ENCODE measurements around the gene TMEM250.

Gene TMEM250

GRCh38 chr9:136131629-136132511, 13.2 kb upstream of the TMEM250 start:
- no peak for DNase-seq

DNA sequence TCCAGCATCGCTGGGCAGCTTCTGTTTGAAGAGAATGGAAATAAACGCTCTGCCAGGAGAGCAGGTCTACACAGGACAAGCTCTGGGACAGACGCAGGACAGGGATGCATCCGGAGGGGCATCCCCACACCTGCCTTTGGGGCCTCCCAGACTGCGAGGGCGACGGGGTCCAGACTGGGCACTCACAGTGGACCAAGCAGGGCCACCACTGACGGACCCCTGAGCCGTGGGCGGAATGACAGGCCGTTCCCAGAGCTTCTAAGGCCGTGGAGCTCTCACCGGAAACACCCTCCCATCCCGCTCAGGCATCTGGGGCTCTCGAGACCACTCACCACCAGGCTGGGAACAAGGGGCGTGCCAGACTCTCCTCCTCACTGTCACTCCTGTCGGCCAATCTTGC, 10.5 kb upstream of the TMEM250 start:
- no peak for DNase-seq

DNA sequence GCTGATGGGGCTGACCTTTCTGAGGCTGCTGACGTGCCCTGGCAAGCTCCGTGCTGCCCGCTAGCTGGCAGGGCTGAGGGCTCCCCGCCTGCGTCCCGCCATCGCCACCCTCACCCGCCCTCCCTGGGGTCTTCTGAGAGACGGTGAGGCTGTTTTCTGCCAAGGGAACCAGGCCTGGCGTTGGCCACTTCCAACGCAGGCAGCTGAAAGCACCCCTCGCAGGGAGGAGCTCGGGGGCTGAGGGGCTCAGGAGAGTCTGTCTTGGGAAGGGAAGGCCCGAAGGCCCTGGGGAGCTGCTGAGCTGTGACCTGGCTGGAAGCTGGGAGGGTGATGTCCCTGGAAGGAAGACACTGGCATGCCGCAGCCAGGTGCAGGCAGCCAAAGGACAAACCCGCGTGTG, 9.8 kb upstream of the TMEM250 start:
- no peak for DNase-seq

GRCh38 chr9:136127313-136127712, 8.6 kb upstream of the TMEM250 start:
- DNase-seq, result no peak

DNA sequence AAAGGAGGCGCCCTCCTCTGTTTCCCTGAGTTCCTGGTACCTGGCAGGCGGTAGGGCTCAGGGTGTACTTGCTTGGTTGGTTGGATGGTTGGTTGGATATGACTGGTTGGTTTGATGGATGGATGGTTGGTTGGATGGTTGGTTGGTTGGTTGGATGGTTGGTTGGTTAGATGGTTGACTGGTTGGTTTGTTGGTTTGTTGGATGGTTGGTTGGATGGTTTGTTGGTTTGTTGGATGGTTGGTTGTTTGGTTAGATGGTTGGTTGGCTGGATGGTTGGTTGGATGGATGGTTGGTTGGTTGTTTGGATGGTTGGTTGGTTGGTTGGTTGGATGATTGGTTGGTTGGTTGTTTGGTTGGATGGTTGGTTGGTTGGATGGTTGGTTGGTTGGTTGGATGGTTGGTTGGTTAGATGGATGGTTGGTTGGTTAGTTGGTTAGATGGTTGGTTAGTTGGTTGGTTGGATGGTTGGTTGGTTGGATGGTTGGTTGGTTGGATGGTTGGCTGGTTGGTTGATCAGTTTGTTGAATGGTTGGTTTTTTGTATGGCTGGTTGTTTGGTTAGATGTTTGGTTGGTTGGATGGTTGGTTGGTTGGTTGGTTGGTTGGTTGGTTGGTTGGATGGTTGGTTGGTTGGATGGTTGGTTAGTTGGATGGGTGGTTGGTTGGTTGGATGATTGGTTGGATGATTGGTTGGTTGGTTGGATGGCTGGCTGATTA, 6.5 kb upstream of the TMEM250 start:
- no peak for DNase-seq

GRCh38 chr9:136122425-136123383, 4.0 kb upstream of the TMEM250 start:
- no peak for DNase-seq

DNA sequence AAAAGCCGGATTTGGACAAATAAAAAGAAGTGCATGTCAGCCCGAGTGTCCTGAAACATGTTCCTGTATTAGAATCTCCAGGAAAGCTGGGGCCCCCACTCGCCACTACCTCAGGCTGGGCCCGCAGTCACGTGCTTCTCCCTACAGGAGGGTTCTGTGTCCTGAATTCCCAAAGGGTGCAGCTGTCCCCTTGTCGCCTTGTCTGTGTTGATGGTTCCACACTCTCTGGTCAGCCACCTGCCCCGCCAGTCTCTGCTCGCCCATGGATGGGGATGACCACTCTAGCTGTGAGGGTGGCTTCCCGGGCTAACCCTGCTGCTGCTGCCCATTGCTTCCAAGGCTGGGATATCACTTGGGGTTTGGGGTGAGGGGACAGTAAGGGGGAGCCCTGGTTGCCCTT, 3.1 kb upstream of the TMEM250 start:
- DNase-seq, result no peak

DNA sequence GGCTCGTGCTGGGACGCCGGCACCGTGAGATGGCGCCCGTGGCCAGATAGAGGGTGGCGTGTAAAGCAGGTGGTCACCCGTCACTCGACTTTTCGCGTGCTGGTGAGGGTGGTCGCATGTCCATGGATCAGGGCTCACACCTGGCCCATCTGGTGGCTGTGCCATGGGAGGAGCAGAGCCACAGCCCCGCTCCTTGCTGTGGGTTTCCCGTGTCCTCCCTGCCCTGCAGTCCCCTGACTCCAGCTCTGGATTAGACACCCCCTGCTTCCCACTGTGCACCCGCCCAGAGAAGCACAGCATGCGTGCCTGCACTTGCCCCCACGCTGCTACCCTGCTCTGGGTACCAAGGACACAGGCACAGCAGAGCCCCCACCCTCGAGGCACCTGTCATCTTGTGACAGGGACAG, 1.8 kb upstream of the TMEM250 start:
- DNase-seq, result no peak

- DNase-seq, result no peak
Measured at GRCh38 chr9:136119883-136120393, 1.3 kb upstream of the TMEM250 start.

GRCh38 chr9:136119061-136119882, 597 bp upstream of the TMEM250 start:
- DNase-seq, result no peak

DNA sequence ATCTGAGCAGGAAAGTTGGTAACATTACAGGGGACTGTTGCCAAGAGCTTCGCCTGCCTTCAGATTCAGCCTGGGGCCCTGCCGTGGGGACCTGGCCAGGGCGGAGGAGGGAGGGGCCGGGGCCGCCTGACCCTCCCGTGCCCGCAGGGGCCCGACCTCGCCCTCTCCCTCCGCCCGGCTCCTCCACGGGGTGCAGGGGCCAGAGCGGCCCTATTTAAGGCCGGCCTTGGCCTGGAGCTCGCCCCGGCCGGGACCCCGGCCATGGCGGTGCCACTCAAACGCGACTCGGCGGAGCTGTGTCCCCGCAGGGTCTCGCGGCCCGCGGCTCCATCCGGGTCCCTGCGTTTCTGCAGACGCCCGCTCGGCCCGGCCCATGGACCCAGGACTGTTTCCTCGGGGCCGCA, 757 bp downstream of the TMEM250 start:
- DNase-seq, result no peak

DNA sequence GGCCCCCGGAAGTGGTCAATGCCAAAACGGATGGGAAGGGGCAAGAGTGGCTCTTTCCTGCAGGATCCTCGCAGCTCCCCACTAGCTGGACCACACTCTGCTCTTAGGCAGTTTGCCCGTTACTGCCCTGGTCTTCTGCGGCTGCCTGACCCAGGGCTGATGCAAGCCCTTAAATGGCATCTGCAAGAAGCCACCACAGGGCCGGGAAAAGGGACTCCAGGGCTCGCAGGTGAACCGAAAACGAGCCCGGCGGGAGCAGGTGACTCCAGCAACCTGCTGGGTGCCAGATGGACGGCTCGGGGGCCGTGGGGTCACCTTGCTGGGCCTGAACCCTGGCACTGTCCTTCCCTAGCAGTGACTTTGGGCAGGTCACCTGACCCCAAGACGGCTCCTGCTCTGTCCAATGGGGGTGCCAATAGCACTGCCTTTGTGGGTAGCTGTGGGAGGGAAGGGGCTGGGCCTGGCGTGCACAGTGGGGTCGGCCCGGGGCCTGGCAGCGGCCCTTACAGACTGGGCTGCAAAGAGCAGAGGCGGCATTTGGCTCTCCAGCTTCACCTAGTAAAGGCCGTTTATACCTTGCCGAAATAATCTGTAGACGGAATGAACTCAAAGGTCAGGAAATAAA, 1.3 kb downstream of the TMEM250 start:
- no peak for DNase-seq

GRCh38 chr9:136116360-136117098, 2.1 kb downstream of the TMEM250 start:
- no peak for DNase-seq

- no peak for DNase-seq
Measured at GRCh38 chr9:136115641-136116359, 2.9 kb downstream of the TMEM250 start.

- no peak for DNase-seq
Measured at GRCh38 chr9:136115206-136115605, 3.5 kb downstream of the TMEM250 start.

- no peak for DNase-seq
Measured at GRCh38 chr9:136114610-136115009, 4.1 kb downstream of the TMEM250 start.

DNA sequence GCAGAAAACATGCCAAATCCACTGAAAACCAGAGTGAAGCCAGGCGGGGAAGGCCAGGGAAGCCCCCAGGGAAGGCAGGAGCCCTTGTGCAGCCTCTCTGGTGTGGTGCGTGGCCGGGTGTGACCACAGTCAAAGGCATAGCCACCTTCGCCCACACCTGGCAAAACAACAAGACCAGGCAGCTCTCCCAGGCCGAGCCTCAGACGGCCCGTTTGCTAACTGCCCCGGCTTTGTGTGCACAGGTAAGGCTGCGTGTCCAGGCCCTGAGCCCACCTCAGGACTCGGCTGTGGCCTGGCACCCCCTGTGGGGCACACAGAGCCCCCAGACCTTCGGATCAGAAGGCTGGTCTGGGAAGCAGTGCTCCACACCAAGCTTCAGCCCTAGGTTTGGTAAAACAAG, 6.1 kb downstream of the TMEM250 start:
- no peak for DNase-seq

GRCh38 chr9:136111910-136112309, 6.8 kb downstream of the TMEM250 start:
- DNase-seq, result no peak

DNA sequence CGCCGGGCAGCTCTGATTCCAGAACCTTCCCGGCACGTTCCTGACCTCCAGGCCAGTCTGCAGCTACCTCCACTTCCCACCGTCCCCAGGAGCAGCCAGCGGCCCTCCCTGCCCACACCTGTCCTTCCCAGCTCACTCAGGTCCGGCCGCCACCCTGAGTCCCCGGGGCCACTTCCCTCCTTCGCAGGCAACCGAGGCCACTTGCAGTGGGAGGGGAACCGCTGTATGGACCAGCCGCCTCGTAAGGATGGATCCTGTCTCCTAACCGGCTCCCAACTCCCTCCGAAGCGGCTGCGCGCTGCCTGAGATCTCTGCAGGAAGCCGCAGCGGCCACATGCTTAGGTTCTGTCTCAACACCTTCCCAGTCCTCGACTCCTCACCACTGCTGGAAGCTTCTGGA, 7.5 kb downstream of the TMEM250 start:
- no peak for DNase-seq
